ENCODE measurements around the gene RGS7.
"Not testable (repeated sequence)": the region's sequence is repeated elsewhere in the genome, so short reads cannot be mapped to it uniquely, and the experiment has no call there.

Gene RGS7

DNA sequence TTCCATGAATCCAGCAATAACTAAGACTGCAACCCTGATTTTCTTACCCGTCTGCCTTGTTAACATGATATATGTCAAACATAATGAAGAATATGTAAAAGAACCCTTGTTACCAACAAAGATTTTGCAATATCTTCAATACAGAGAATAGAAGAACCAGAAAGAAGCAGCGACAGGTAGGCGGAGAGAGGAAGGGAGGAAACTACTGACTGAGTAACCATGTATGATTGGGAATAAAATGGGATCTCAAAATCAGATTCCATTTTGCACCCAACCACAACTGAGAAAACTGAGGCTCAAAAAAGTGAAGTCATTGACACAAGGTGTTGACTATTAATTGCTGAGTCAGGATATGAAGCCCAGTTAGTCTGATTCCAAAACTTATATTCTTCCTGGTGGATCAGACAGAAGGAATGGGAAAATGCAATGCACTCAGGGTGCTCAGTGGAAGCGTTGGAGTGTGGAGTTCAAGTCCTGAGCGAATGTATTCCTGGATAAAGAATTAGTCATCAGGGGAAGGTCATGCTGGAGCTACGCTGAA, 451.7 kb downstream of the RGS7 start:
- no peak for DNase-seq

DNA sequence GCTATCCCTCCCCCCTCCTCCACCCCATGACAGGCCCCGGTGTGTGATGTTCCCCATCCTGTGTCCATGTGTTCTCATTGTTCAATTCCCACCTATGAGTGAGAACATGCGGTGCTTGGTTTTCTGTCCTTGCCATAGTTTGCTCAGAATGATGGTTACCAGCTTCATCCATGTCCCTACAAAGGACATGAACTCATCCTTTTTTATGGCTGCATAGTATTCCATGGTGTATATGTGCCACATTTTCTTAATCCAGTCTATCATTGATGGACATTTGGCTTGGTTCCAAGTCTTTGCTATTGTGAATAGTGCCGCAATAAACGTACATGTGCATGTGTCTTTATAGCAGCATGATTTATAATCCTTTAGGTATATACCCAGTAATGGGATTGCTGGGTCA, 461.6 kb downstream of the RGS7 start:
- DNase-seq = not testable (repeated sequence)

DNA sequence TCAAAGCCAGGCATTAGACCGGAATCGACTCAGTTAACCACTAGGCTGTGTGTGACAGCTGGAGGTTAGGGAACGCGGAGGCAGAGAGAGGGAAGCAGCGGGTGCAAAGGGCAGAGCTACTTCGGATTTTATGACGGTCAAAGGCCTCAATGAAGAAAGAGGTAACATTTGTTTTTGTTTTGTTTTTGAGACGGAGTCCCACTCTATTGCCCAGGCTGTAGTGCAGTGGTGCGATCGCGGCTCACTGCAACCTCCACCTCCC, 468.3 kb downstream of the RGS7 start:
- no peak for DNase-seq

DNA sequence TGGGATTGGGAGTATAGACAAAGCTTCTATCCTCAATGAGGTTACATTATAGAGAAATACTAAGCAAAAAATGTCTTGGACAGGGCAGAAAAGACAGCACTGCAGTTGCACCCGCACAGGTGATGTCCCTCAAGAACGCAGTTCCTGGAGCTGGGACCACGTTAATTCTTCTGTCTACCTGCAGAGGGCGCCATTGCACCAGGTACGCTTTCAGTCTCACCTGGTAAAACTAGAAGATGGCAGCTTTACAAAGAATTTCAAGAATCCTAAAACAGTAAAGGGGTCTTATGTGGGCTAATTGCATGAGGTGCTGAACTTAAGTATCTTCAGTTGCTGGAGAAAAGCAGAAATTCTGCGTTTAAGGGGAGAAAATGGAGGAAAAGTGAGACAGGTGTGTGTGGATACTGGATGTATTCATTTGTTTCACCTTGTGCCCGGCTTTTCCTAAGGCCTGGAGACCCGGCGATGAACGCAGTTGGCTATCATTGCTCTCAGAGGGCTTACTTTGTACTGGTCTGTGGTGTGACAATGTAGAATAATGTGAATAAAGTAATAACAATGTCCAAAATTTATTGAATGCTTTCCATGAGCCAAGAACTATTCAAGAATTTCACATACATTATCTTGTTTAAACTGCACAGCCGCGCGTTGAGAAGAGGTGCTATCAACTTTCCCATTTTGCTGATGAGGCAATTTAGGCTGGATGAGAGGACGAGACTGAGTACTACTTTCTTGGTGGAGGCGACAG, 468.8 kb downstream of the RGS7 start:
- no peak for DNase-seq

DNA sequence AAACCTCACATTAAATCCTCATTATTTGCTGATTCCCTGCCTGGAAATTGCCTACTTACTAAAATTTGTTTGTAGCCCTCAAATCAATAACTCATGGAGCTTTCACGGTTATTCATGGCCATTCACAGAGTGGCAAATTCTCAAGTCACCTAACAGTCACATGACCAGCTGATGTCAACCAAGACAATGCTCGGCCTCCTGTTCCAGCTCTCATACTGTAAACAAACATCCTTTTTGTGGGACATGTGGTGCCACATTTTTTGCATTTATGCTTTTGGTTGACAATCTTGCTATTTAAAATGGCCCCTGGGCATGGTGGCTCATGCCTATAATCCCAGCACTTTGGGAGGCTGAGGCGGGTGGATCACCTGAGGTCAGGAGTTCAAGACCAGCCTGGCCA, 473.5 kb downstream of the RGS7 start:
- no peak for DNase-seq

DNA sequence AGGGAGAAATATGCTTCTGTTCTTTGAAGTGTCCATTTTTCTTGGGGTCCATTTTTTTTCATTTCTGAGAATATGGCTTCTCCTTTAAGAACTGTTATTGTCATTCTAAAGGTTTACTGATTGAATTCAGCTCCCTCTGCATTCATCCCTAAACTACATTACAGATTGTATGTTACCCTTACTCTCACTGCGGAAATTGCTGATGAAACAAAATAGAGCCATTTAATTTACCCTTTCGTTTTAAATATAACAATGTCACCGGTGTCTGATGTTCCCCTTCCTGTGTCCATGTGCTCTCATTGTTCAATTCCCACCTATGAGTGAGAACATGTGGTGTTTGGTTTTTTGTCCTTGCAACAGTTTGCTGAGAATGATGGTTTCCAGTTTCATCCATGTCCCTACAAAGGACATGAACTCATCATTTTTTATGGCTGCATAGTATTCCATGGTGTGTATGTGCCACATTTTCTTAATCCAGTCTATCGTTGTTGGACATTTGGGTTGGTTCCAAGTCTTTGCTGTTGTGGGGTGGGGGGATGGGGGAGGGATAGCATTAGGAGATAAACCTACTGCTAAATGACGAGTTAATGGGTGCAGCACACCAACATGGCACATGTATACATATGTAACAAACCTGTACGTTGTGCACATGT, 474.2 kb downstream of the RGS7 start:
- not testable (repeated sequence) for DNase-seq

DNA sequence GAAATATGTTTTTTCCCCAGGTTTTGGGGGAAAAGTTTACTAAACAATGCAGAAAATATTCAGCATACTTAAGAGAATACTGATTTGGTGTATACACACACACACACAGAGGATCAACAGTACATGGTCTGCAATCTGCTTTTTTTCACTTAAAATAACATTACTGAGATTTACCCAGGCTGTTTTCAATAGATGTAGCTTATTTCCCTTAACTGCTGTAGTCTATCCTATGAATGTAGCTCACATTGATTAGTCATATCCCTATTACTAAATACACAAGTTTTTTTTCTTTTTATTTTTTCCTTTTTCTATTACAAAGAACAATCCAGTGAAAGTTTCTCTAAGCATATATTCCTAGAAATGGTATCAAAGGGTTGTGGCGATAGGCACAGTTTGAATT, 478.4 kb downstream of the RGS7 start:
- DNase-seq = no peak

DNA sequence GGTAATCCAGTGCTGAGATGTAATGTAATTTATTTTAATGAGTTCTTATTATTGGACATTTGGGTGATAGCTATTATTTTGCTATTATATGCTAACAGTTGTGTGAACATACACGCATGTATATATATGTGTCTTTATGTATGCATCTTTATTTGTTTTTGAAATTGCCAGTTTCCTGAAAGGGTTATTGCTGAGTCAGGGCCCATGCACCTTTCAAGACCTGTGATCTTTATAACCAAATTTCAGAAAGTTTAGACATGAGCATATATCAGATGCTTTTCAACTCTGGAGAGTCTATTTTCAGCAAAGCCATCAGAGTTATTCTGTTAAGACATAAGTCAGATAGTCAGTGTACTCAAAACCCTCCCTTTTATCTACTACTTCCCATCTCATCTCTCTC, 479.4 kb downstream of the RGS7 start:
- no peak for DNase-seq

DNA sequence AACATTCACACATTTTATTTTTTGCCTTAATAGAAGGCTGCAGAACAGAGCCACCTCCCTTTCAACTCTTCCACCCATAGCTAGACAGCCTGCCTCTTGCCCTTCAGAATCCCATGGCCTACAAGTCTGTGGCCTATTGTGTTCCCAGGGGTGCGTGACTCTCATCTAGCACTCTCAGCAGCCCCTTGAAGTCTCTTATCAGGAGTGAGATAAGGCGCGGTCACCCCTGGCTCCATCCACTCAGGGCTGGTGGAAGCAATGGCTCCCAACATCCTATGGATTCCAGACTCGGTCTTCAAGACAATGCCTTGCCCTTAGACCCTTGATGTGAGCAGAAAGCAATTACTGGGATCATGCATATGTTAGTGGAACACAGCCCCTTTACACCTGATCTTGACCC, 480.9 kb downstream of the RGS7 start:
- no peak for DNase-seq

DNA sequence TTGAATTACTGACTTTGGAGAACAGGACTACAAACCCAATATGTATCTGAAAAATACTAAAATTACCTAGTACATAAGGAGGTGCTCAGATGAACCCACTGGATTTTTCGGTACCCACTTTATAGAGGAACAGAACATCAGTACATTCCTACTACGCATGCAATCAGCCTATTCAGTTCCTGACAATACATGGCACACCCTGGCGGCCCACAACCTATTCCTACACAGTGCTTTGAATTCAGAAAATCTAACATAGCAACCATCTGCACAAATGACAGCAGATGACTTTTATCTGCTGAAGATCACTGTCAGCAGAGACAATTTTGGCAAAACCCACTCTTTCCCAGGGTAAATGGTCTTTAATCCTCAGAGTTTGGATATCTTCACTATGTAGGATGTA, 487.9 kb downstream of the RGS7 start:
- no peak for DNase-seq

DNA sequence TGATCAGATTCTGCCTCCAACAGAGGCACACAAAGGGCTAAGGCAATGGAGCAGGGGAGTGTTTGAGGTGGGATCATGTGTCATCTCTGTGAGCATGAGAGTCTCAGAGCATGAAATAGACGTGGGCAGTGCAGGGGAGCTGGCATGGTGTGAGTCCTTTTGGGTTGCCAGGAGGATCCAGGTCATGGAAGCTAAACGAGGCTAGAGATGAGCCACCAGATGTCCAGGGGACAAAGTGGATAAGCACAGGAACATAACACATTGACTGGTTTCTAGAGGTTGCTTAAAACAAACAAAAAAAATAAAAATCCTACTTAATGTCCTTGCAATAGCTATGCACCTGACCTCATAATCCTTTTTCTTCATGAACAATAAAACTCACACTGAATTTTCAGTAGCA, 490.3 kb downstream of the RGS7 start:
- no peak for DNase-seq

DNA sequence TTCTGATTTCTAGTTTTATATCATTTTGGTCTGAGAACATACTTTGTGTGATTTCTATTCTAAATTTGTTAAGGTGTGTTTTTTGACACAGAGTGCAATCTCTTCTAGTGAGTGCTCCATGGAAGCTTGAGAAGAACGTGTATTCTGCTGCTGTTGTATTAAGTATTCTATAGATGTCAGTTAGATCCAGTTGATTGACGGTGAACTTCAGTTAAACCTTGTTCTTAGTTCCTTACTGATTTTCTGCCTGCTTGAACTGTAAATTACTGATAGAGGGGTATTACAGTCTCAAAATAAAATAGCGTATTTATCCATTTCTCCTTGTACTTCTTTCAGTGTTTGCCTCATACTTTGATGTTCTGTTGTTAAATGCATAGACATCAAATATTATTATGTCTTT, 497.0 kb downstream of the RGS7 start:
- DNase-seq = no peak

DNA sequence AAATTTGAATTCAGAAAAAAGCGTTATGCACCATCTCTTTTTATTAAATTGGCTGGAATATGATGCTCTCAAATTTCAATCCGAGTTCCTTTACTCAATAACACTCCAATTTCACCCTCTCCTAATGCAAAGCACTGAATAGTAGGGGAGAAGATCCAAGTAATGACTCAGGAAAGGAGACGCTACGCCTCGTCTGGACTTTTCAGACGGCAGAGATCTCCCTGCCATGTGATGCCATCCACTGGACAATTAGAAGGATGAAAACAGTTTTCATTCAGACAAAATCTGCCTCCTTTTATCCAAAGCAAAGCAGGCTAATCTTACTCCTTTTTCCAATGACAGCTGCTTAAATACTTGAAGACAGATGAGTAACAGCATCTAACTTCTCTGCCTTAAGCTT, 502.6 kb downstream of the RGS7 start:
- no peak for DNase-seq

DNA sequence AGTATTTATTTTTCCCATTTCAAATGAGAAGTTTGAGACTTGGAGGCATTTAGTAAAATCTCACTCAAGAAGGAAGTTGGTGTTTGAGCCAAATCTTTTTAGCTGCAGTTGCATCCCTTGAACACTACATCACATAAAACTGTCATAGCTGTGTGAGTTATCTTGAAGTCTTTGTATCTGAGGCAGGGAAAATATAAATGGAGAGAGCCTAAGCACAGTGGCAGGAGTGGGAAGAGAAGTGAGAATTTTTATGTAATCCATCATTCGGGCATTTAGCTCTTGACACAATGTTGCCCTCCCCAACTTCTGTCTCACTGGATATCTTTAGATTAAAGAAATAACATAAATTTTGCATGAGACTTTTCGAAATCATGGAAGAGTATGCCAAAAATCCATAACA, 509.7 kb downstream of the RGS7 start:
- no peak for DNase-seq

DNA sequence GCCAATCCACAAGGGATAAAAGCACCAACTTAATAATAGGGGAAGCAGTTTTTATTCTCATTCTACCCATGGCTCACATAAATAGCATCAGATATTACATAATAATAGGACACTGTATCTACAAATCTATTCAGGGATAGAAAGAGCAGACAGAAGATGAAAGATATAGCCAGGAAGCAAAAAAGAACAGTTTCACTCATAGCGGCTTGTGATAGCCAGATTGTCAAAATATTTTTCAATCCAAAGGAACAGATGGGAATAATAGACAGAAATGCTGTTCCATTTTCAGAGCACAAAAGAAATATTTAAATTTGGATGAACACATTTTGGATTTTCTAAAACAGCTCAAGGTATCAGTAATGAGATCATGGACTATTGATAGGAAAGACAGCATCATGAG, 512.5 kb downstream of the RGS7 start:
- no peak for DNase-seq

DNA sequence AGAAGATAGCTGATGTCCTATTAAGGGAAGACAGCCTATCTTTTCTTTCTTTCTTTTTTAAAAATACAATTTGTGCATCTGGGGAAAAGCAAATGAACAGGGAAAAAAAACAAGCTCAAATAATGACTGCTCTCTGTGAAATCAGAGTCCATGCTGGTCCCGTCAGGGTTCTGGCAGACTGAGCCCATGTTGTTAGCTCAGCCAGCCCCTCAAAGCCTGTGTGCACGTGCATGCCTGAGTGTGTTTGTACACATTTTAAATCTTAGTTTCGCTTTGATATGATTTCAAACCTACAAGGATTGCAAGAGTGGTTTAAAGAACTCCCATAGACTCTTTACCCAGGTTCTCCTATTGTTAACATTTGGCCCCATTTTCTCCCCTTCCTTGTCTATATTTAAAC, 513.2 kb downstream of the RGS7 start:
- no peak for DNase-seq

DNA sequence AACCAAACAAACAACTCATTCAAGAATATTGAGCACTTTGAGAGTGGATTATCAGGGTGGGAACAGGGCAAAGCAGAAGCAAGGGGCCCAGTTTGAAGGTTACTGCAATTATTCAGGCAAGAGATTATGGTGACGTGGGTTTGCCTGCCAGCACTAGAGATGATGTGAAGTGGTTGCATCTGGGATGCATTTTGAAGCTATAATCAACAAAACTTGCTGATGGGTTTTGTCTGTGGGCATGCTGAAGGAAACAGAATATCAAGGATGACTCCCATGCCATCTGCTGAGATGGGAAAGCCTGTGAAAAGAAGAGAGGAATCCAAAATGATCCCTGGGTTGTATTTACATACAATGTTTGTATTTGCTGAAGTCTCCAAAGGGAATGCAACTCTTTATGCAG, 520.7 kb downstream of the RGS7 start:
- no peak for DNase-seq

DNA sequence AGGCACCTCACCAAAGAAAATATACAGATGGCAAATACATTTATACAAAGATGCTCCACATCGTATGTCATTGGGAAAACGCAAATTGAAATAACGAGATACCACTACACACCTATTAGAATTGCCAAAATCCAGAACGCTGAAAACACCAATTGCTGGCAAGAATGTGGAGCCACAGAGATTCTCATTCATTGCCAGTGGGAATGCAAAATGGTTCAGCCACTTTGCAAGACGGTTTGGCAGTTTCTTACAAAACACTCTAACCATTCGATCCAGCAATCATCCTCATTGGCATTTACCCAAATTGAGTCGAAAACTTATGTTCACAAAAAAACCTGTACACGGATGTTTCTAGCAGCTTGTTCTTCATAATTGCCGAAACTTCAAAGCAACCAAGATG, 521.7 kb downstream of the RGS7 start:
- no peak for DNase-seq

DNA sequence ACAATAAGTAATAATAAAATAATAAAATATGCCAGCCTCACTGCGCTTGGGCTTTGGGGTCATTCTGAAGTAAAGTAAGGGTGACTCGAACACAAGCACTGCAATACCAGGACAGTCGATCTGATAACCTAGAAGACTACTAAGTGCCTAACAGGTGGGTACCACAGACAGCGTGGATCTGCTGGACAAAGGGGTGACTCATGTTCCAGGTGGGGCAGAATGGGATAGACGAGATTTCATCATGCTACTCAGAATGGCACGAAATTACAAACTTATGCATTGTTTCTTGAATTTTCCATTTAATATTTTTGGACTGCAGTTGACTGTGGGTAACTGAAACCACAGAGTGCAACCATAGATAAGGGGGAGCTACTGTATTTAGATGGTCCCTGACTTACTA, 523.9 kb downstream of the RGS7 start:
- DNase-seq = no peak

DNA sequence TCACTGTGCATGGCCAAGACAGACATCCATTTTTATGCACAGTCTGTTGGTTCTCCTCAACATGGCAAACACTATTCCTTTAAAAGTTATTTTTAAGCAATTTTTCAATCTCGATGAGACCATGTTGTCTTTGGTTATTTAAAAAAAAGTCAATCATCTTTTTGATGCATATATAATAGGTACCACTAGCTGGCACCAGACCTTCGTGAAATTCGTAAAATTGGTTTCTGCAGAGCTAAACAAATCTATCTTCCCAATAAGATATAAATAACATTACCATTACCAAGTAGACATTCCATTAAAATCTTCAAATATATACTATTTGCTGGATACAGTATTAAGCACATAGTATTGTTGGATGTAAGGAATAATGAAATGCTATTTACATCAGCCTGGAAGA, 525.1 kb downstream of the RGS7 start:
- DNase-seq = no peak

DNA sequence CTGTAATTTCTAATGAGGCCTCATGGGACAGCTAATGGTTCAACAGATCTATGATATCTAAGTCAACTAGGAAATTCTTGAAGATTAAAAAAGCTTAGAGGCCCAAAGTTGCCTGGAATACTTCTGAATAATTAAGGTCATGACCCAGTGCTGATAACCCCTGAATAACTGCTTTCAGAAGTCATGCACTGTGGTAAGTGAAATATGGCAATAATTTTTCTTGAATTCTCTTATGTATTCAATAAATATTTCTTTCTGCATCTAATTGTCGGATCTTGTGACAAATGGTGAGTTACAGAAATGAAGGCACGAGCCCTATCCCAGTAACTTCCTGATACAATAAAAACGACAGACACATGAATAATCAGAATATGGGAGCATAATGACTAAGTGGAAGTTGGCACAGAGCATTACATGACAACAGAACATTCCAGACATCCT, 525.8 kb downstream of the RGS7 start:
- DNase-seq = no peak

DNA sequence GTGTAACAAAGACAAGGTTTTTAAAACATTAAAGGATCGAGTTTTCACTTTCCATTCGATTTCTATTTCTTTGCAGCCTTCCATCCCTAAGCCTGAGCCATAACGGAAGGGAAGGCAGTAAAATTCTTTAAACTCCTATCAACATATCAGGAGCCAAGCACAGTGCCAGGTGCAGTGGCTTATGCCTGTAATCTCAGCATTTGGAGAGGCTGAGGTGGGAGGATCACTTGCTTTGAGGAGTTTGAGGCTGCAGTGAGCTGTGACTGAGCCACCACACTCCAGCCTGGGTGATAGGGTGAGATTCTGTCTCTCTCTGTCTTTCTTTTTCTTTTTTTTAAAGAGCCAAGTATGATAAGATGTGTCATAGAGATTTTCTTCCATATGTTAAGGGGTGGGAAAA, 527.5 kb downstream of the RGS7 start:
- no peak for DNase-seq

DNA sequence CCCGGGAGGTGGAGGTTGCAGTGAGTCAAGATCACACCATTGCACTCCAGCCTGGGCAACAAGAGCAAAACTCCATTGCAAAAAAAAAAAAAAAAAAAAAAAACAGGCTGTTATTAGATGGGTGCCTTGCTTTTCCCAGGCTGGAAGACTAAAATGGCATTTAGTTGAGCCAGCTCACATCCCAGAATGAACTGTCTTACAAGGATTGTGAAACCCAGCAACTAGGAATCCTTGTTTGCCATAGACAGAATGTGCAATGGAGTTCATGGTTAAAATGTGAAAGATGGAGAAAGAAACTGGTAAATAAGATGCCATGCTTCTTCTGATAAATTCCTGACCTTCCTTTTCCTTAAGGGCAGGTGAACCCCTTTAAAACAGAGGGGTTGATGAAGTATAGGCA, 529.2 kb downstream of the RGS7 start:
- no peak for DNase-seq

DNA sequence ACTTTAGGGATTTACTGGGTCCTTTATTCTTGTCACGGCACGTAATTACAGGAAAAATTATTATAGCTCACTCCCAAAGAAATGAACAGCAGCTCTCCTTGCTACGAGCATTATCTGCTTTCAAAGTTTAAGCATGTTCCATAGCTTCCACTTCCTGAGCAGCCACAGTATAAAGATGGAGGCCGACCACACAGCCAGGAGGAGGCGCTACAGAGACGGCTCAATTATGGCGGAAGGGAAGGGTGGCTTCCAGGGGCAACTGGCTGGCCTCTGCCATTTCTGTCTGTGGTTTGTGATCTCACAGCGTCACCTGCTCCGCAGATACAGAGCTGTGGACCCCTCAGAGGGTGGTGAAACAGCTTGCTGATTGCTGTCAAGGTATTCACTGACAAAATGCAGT, 532.8 kb downstream of the RGS7 start:
- no peak for DNase-seq

DNA sequence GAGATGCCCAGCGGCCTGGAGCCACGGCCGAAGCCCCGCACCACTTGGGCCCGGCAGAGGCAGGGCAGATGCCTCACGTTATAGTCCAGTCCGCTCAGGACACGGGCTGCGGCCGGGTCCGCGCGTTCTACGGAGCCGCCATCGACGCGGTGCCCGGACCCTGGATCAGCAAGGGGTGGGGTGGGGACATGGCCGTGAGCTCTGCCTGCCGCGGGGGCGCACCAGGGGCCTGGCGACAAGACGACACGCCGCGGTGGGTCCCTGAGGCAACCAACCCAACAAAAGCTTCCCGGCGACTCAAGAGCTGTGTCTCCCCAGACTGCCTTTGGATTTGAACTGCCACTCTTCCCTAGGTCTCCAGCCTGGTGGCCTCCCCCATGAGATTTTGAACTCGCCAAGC, 533.6 kb downstream of the RGS7 start:
- no peak for DNase-seq

All from DMS79 (cell line).